Peyer's patch (tissue), 4 donors: ENCODE measurements around the gene FAM237B.

Experiments used
- CTCF ChIP-seq, 6 experiments: fragments of 450-650 bp in 4 of 6; fragments of 200-600 bp in 2 of 6; sonication (generic) in 1 of 6; IDR thresholded peaks; one replicate each; pipeline ENCODE4 v1.5.1; 2017 to 2019; ENCODE audit warnings: antibody characterized with exemption in 6 of 6, mild to moderate bottlenecking in 3 of 6, moderate library complexity in 1 of 6
- POLR2A ChIP-seq, 2 donors: fragments of 450-650 bp; IDR thresholded peaks; one replicate each; pipeline ENCODE4 v1.5.1; 2017; ENCODE audit warnings: antibody characterized with exemption in 2 of 2, mild to moderate bottlenecking in 2 of 2, moderate library complexity in 2 of 2

GRCh38 chr7:90267263-90267858 lies 53.7 kb downstream of the FAM237B start:
- TF ChIP-seq POLR2A (IDR thresholded peaks at IDR 0.05), result no peak
- no peak for TF ChIP-seq CTCF (IDR thresholded peaks at IDR 0.05)
